Adrenal gland (tissue), 12 donors: ENCODE data around the gene MEF2C. TPM values are rescaled to one million over a fixed set of nuclear protein-coding genes. Genes with fewer than 3 reads are reported as not detected.

Experiments used
- DNase-seq, 7 donors: peaks; one replicate each; pipeline ENCODE4 v3.0.0-alpha.2; 2019 to 2020
- H3K27ac ChIP-seq, 5 donors: fragments of 200-600 bp; sonication (generic) in 4 of 5; 1 replicate in 3 of 5; 2 replicates in 2 of 5; pipeline versions ENCODE4 v1.5.1 to v1.8.0; 2016 to 2020; ENCODE audit warnings: mild to moderate bottlenecking in 1 of 5
- H3K27me3 ChIP-seq: fragments of 200-600 bp; 2 replicates; pipeline ENCODE4 v1.8.0; 2021
- H3K36me3 ChIP-seq, 2 donors: fragments of 200-600 bp; replicated peaks in 1 of 2; 1 replicate in 1 of 2; 2 replicates in 1 of 2; pipeline versions ENCODE4 v1.5.1 to v1.8.0; 2018 to 2022
- H3K4me1 ChIP-seq, 2 donors: fragments of 200-600 bp; replicated peaks in 1 of 2; 1 replicate in 1 of 2; 2 replicates in 1 of 2; pipeline versions ENCODE4 v1.5.1 to v1.8.0; 2018 to 2021
- H3K4me3 ChIP-seq, 4 donors: fragments of 200-600 bp; sonication (generic) in 3 of 4; one replicate each; pipeline ENCODE4 v1.5.1; 2016 to 2018
- H3K9me3 ChIP-seq, 3 donors: fragments of 200-600 bp; sonication (generic) in 1 of 3; replicated peaks in 1 of 3; 1 replicate in 2 of 3; 2 replicates in 1 of 3; pipeline versions ENCODE4 v1.5.1 to v1.8.0; 2016 to 2021
- CTCF ChIP-seq, 6 experiments: fragments of 450-650 bp in 4 of 6; fragments of 200-600 bp in 2 of 6; sonication (generic) in 1 of 6; IDR thresholded peaks; 1 replicate in 5 of 6; 2 replicates in 1 of 6; pipeline versions ENCODE4 v1.5.1 to v1.8.0; 2016 to 2021; ENCODE audit warnings: antibody characterized with exemption in 6 of 6, mild to moderate bottlenecking in 2 of 6, moderate library complexity in 1 of 6
- POLR2A ChIP-seq, 2 donors: fragments of 450-650 bp; IDR thresholded peaks; one replicate each; pipeline ENCODE4 v1.6.1; 2017; ENCODE audit warnings: antibody characterized with exemption in 2 of 2, mild to moderate bottlenecking in 2 of 2, moderate library complexity in 1 of 2
- WGBS, 4 donors: extraction: QIAGEN DNeasy Blood & Tissue Kit in 2 of 4; methylation state at CpG; one replicate each; pipeline versions ENCODE4 v1.1.5 to v1.1.7; 2013 to 2017; 5-methylcytosine and 5-hydroxymethylcytosine counted together
- intact Hi-C, 2 donors: fragments of 100-400 bp; cut with DNase I; formaldehyde crosslinking; loops; one replicate each; pipeline versions ENCODE4 v1.14.1 to v1.15.0; 2022 to 2023
- polyA plus RNA-seq, 3 donors: library from polyadenylated mRNA; stranded (reverse); fragments of 200-250 nt in 2 of 3; fragments of 350-450 nt in 1 of 3; fragmentation: Illumina TruSeq in 1 of 3; extraction: RNeasy Lipid Tissue Mini Kit (QIAGEN cat#74804) in 1 of 3; gene quantifications; one replicate each; pipeline ENCODE4 v1.2.3, GENCODE V29; 2013 to 2014
- total RNA-seq, 9 donors: library from RNA; depleted of rRNA in 4 of 9; stranded (reverse); fragments of >200 nt in 4 of 9; fragments of 120-200 nt in 1 of 9; fragmentation: NEBNext Ultra II Directional in 1 of 9; extraction: Animal tissue kit (Norgen Biotek cat#: 25700) in 1 of 9; gene quantifications; one replicate each; pipeline versions ENCODE4 v1.1.0 to v1.2.4, GENCODE V29; 2013 to 2023
- donor health status: healthy with polysubstance abuse.
- donor health status: Bipolar disorder and iron deficiency.
- donor health status: DM: yes; HTN: yes; CAD: no.
- donor health status: DM: no; HTN: no; CAD: no.
- donor health status: DM: no; HTN: no; CAD: no.
- donor health status: DM: yes; HTN: yes; CAD: no.

The MEF2C gene
- total and polyA plus RNA-seq, 12 donors = 26.8 to 172 (median 69.2) TPM

GRCh38 chr5:88719434-88719833 lies 163.6 kb downstream of the MEF2C start:
- no peak overlapping the region for H3K4me3 ChIP-seq
- WGBS, 4 donors = 91 to 95% (median 93%) methylated on average over 3 of the region's 3 CpGs
- TF ChIP-seq POLR2A (IDR thresholded peaks at IDR 0.05) (no peak), CTCF (IDR thresholded peaks at IDR 0.05) (no peak)
- H3K9me3 ChIP-seq = no peaks in the 10 kb centered on the region
- DNase-seq = no peak
- intact Hi-C loops = no loop called here
- H3K27me3 ChIP-seq = no peaks in the 10 kb centered on the region
- no peaks in the 10 kb centered on the region for H3K4me1 ChIP-seq
- H3K27ac ChIP-seq = no peak overlapping the region
- peaks cover 0 to 30% of the 10 kb centered on the region in 2 donors for H3K36me3 ChIP-seq

- Histone ChIP-seq H3K9me3 (no peaks in the 10 kb centered on the region), H3K27ac (no peak overlapping the region), H3K4me3 (no peak overlapping the region), H3K4me1 (no peaks in the 10 kb centered on the region), H3K36me3 (peaks cover 0 to 30% of the 10 kb centered on the region in 2 donors), H3K27me3 (no peaks in the 10 kb centered on the region)
- TF ChIP-seq CTCF (IDR thresholded peaks at IDR 0.05) (no peak), POLR2A (IDR thresholded peaks at IDR 0.05) (no peak)
- WGBS, 4 donors = 82 to 96% (median 91%) methylated on average over 4 of the region's 4 CpGs
- DNase-seq = no peak
- intact Hi-C loops = no loop called here
These were observed 164.2 kb downstream of the MEF2C start for GRCh38 chr5:88718736-88719135.

- Histone ChIP-seq H3K4me3 (no peak overlapping the region), H3K9me3 (no peaks in the 10 kb centered on the region), H3K27me3 (no peaks in the 10 kb centered on the region), H3K4me1 (no peaks in the 10 kb centered on the region), H3K27ac (no peak overlapping the region), H3K36me3 (peaks cover 0 to 11% of the 10 kb centered on the region in 2 donors)
- TF ChIP-seq CTCF (IDR thresholded peaks at IDR 0.05) (no peak), POLR2A (IDR thresholded peaks at IDR 0.05) (no peak)
- intact Hi-C loops = no loop called here
- DNase-seq = no peak
- 88 to 94% (median 91%) methylated on average over 1 of the region's 1 CpG for WGBS, 4 donors
These were observed 166.9 kb downstream of the MEF2C start for GRCh38 chr5:88716101-88716500.

- no peak for DNase-seq
- H3K36me3 ChIP-seq = peaks cover 0 to 5% of the 10 kb centered on the region in 2 donors
- no peak overlapping the region for H3K27ac ChIP-seq
- intact Hi-C loops = no loop called here
- WGBS, 4 donors = 86 to 90% (median 89%) methylated on average over 3 of the region's 3 CpGs
- H3K9me3 ChIP-seq = no peaks in the 10 kb centered on the region
- H3K27me3 ChIP-seq = no peaks in the 10 kb centered on the region
- no peaks in the 10 kb centered on the region for H3K4me1 ChIP-seq
- no peak for TF ChIP-seq POLR2A (IDR thresholded peaks at IDR 0.05)
- no peak for TF ChIP-seq CTCF (IDR thresholded peaks at IDR 0.05)
- no peak overlapping the region for H3K4me3 ChIP-seq
These were observed 167.5 kb downstream of the MEF2C start for GRCh38 chr5:88715503-88715902.
